Measurements from ENCODE around the gene LIPK. TPM values are rescaled to one million over a fixed set of nuclear protein-coding genes. Genes with fewer than 3 reads are reported as not detected.

LIPK gene
- total and polyA plus RNA-seq, 4 donors, result not detected

DNA sequence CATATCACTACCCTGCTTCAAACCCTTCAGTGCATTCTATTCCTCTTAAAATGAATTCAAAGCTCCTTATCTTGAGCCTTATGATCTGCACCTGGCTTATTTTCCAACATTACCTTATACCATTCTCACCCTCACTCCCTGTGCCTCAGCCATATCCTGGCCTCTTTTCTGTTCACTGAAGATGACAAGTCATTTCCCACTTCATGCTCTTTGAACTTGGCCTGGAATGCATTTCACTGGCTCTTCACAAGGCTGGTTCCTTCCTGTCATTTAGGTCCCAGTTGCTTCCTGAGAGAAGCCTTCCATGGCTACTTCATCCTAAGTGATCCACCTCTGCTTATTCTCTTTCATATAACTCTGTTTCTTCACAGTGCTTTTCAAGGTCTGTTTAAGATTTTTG is 45.0 kb upstream of the LIPK start:
- H3K9me3 ChIP-seq (ENCODE audit: control insufficient read depth in 4 of 4, low read length in 3 of 4), result peaks cover 0 to 1% (median 0%) of the 10 kb centered on the region in 4 donors
- no peaks in the 10 kb centered on the region for H3K36me3 ChIP-seq (ENCODE audit: control insufficient read depth in 4 of 4, insufficient read depth in 3 of 4, low read depth in 1 of 4, low read length in 3 of 4)
- no peaks in the 10 kb centered on the region for H3K4me1 ChIP-seq (ENCODE audit: control insufficient read depth in 4 of 4, insufficient read depth in 4 of 4, low read length in 3 of 4)
- H3K9ac ChIP-seq (ENCODE audit: low read depth in 1 of 2, low read length in 2 of 2), result no peak overlapping the region
- H3K27me3 ChIP-seq (ENCODE audit: control insufficient read depth in 4 of 4, insufficient read depth in 4 of 4, low read length in 3 of 4), result no peaks in the 10 kb centered on the region
- no peak overlapping the region for H3K4me3 ChIP-seq (ENCODE audit: low read depth in 1 of 3, low read length in 3 of 3)
- DNase-seq (ENCODE audit: low spot score), result no peak
- TF ChIP-seq GABPA (IDR thresholded peaks at IDR 0.05 in 1 of 2, conservative IDR thresholded peaks at IDR 0.05 in 1 of 2) (no peak), JUND (IDR thresholded peaks at IDR 0.05) (no peak), RXRA (IDR thresholded peaks at IDR 0.05) (no peak), RAD21 (IDR thresholded peaks at IDR 0.05) (no peak), SP1 (IDR thresholded peaks at IDR 0.05) (no peak), TAF1 (conservative IDR thresholded peaks at IDR 0.05) (no peak), FOXA1 (IDR thresholded peaks at IDR 0.05) (no peak), YY1 (IDR thresholded peaks at IDR 0.05) (no peak), NR2F2 (IDR thresholded peaks at IDR 0.05) (no peak), HNF4G (IDR thresholded peaks at IDR 0.05) (no peak)
- TF ChIP-seq, protein P1, sequence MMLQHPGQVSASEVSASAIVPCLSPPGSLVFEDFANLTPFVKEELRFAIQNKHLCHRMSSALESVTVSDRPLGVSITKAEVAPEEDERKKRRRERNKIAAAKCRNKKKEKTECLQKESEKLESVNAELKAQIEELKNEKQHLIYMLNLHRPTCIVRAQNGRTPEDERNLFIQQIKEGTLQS (IDR thresholded peaks at IDR 0.05), result no peak
- TF ChIP-seq, protein P2, sequence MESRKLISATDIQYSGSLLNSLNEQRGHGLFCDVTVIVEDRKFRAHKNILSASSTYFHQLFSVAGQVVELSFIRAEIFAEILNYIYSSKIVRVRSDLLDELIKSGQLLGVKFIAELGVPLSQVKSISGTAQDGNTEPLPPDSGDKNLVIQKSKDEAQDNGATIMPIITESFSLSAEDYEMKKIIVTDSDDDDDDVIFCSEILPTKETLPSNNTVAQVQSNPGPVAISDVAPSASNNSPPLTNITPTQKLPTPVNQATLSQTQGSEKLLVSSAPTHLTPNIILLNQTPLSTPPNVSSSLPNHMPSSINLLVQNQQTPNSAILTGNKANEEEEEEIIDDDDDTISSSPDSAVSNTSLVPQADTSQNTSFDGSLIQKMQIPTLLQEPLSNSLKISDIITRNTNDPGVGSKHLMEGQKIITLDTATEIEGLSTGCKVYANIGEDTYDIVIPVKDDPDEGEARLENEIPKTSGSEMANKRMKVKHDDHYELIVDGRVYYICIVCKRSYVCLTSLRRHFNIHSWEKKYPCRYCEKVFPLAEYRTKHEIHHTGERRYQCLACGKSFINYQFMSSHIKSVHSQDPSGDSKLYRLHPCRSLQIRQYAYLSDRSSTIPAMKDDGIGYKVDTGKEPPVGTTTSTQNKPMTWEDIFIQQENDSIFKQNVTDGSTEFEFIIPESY (IDR thresholded peaks at IDR 0.05), result no peak
- TF ChIP-seq, protein P3, sequence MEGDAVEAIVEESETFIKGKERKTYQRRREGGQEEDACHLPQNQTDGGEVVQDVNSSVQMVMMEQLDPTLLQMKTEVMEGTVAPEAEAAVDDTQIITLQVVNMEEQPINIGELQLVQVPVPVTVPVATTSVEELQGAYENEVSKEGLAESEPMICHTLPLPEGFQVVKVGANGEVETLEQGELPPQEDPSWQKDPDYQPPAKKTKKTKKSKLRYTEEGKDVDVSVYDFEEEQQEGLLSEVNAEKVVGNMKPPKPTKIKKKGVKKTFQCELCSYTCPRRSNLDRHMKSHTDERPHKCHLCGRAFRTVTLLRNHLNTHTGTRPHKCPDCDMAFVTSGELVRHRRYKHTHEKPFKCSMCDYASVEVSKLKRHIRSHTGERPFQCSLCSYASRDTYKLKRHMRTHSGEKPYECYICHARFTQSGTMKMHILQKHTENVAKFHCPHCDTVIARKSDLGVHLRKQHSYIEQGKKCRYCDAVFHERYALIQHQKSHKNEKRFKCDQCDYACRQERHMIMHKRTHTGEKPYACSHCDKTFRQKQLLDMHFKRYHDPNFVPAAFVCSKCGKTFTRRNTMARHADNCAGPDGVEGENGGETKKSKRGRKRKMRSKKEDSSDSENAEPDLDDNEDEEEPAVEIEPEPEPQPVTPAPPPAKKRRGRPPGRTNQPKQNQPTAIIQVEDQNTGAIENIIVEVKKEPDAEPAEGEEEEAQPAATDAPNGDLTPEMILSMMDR (IDR thresholded peaks at IDR 0.05; ENCODE audit: low read depth, low read length, missing input control), result no peak
- TF ChIP-seq, protein P4, sequence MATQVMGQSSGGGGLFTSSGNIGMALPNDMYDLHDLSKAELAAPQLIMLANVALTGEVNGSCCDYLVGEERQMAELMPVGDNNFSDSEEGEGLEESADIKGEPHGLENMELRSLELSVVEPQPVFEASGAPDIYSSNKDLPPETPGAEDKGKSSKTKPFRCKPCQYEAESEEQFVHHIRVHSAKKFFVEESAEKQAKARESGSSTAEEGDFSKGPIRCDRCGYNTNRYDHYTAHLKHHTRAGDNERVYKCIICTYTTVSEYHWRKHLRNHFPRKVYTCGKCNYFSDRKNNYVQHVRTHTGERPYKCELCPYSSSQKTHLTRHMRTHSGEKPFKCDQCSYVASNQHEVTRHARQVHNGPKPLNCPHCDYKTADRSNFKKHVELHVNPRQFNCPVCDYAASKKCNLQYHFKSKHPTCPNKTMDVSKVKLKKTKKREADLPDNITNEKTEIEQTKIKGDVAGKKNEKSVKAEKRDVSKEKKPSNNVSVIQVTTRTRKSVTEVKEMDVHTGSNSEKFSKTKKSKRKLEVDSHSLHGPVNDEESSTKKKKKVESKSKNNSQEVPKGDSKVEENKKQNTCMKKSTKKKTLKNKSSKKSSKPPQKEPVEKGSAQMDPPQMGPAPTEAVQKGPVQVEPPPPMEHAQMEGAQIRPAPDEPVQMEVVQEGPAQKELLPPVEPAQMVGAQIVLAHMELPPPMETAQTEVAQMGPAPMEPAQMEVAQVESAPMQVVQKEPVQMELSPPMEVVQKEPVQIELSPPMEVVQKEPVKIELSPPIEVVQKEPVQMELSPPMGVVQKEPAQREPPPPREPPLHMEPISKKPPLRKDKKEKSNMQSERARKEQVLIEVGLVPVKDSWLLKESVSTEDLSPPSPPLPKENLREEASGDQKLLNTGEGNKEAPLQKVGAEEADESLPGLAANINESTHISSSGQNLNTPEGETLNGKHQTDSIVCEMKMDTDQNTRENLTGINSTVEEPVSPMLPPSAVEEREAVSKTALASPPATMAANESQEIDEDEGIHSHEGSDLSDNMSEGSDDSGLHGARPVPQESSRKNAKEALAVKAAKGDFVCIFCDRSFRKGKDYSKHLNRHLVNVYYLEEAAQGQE (IDR thresholded peaks at IDR 0.05), result no peak
- TF ChIP-seq, protein P5, sequence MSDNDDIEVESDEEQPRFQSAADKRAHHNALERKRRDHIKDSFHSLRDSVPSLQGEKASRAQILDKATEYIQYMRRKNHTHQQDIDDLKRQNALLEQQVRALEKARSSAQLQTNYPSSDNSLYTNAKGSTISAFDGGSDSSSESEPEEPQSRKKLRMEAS (IDR thresholded peaks at IDR 0.05), result no peak
- no peak overlapping the region for H3K27ac ChIP-seq (ENCODE audit: low read depth in 1 of 2, low read length in 2 of 2)

DNA sequence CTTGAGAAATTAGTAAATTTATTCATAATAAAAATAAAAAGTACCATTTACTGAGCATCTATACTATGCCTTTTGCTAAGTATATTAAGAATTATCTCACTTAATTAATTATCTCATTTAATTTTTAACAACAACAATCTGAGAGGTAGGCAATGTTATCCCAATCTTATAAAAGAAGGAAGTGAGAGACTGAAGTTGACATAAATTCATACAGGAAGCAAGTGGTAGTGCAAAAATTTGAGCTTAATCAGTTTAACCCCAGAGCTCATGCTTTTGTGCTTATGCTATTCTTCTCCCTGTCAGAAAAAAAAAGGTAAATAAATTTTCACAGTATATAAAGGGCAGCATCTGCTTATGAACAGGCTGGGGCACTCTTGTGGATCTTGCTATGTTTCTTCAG is 44.5 kb upstream of the LIPK start:
- TF ChIP-seq RXRA (IDR thresholded peaks at IDR 0.05), result no peak
- TF ChIP-seq FOXA2 (IDR thresholded peaks at IDR 0.05), result no peak
- no peak for TF ChIP-seq HNF4A (conservative IDR thresholded peaks at IDR 0.05)
- TF ChIP-seq FOXA1 (IDR thresholded peaks at IDR 0.05), result no peak
- TF ChIP-seq, protein P3 (IDR thresholded peaks at IDR 0.05; ENCODE audit: low read depth, low read length, missing input control), result no peak
- TF ChIP-seq GABPA (IDR thresholded peaks at IDR 0.05 in 1 of 2, conservative IDR thresholded peaks at IDR 0.05 in 1 of 2), result no peak
- no peak for TF ChIP-seq SP1 (IDR thresholded peaks at IDR 0.05)
- no peak for TF ChIP-seq HNF4G (IDR thresholded peaks at IDR 0.05)
- TF ChIP-seq, protein P1 (IDR thresholded peaks at IDR 0.05), result no peak
- TF ChIP-seq, protein P2 (IDR thresholded peaks at IDR 0.05), result no peak
- Histone ChIP-seq H3K27me3 (ENCODE audit: control insufficient read depth in 4 of 4, insufficient read depth in 4 of 4, low read length in 3 of 4) (no peaks in the 10 kb centered on the region), H3K9ac (ENCODE audit: low read depth in 1 of 2, low read length in 2 of 2) (no peak overlapping the region), H3K36me3 (ENCODE audit: control insufficient read depth in 4 of 4, insufficient read depth in 3 of 4, low read depth in 1 of 4, low read length in 3 of 4) (no peaks in the 10 kb centered on the region), H3K4me1 (ENCODE audit: control insufficient read depth in 4 of 4, insufficient read depth in 4 of 4, low read length in 3 of 4) (no peaks in the 10 kb centered on the region), H3K9me3 (ENCODE audit: control insufficient read depth in 4 of 4, low read length in 3 of 4) (peaks cover 0 to 1% (median 0%) of the 10 kb centered on the region in 4 donors), H3K4me3 (ENCODE audit: low read depth in 1 of 3, low read length in 3 of 3) (no peak overlapping the region), H3K27ac (ENCODE audit: low read depth in 1 of 2, low read length in 2 of 2) (no peak overlapping the region)
- no peak for DNase-seq (ENCODE audit: low spot score)
